Measurements from ENCODE around the gene DCLK2. TPM values are rescaled to one million over a fixed set of nuclear protein-coding genes. Genes with fewer than 3 reads are reported as not detected.

Gene DCLK2
- total and polyA plus RNA-seq, 2 of the 8 experiments (the other 6 are each of a cell fraction or from before 2014, with no cell fraction given), result 0.32 to 0.37 TPM

GRCh38 chr4:150061086-150061776 lies 17.0 kb upstream of the DCLK2 start:
- no peak overlapping the region for H3K4me3 ChIP-seq (ENCODE audit: extremely low read depth in 1 of 4, insufficient read depth in 2 of 4, low read depth in 3 of 4, low read length in 4 of 4)
- H3K79me2 ChIP-seq (ENCODE audit: control insufficient read depth in 1 of 2, insufficient read depth in 2 of 2, low read length in 2 of 2), result no peaks in the 10 kb centered on the region
- no peak overlapping the region for H4K91ac ChIP-seq (replicated peaks; ENCODE audit: insufficient read length, low read length)
- WGBS, 2 experiments (ENCODE audit: extremely low coverage in 1 of 2, insufficient coverage in 1 of 2, insufficient read length in 1 of 2, insufficient replicate concordance in 2 of 2, low coverage in 1 of 2, low lambda C conversion rate in 2 of 2, missing lambda C conversion rate in 1 of 2), result 0% methylated on average over 1 of the region's 1 CpG; no CpG with 5 or more reads in 1 of the 2 experiments
- no peak overlapping the region for H3K4me2 ChIP-seq (ENCODE audit: insufficient read depth in 1 of 2, low read depth in 2 of 2, low read length in 2 of 2)
- no peaks in the 10 kb centered on the region for H3K36me3 ChIP-seq (ENCODE audit: control insufficient read depth in 2 of 4, insufficient read depth in 4 of 4, low read length in 3 of 4)
- H2BK120ac ChIP-seq (replicated peaks; ENCODE audit: low read depth, low read length), result no peak overlapping the region
- DNase-seq (ENCODE audit: low read depth in 1 of 2, low spot score in 2 of 2), result no peak
- no peak for FAIRE-seq
- no peak overlapping the region for H3K9ac ChIP-seq (replicated peaks in 1 of 4; ENCODE audit: extremely low read depth in 1 of 4, low read depth in 3 of 4, low read length in 3 of 4)
- peaks cover 0 to 5% of the 10 kb centered on the region in 2 experiments; a peak in 1 of 4 replicates for H3K9me3 ChIP-seq (ENCODE audit: insufficient read depth in 2 of 2, low read depth in 1 of 2, low read length in 1 of 2)
- no peaks in the 10 kb centered on the region for H4K20me1 ChIP-seq (replicated peaks in 1 of 2; ENCODE audit: control insufficient read depth in 1 of 2, insufficient read depth in 2 of 2, low read length in 2 of 2)
- H3K27me3 ChIP-seq (replicated peaks in 1 of 4; ENCODE audit: control insufficient read depth in 3 of 4, extremely low read depth in 1 of 4, insufficient read depth in 3 of 4, low read length in 3 of 4), result no peaks in the 10 kb centered on the region
- no peaks in the 10 kb centered on the region for H3K4me1 ChIP-seq (replicated peaks in 1 of 4; ENCODE audit: control insufficient read depth in 3 of 4, insufficient read depth in 4 of 4, low read length in 3 of 4)
- ChIA-PET POLR2A (ENCODE audit: partially characterized antibody) (no interaction called here), CTCF (ENCODE audit: partially characterized antibody) (interaction anchor here (1.2 kb wide), 1 partner anchor 30 kb away, joined by 3 read pairs; no protein-coding TSS in a partner anchor)
- no peak overlapping the region for H3K23ac ChIP-seq (ENCODE audit: insufficient read length)
- H2AFZ ChIP-seq (ENCODE audit: low read length), result no peak overlapping the region
- no peak overlapping the region for H3K56ac ChIP-seq (replicated peaks; ENCODE audit: insufficient read length, low read depth, low read length)
- H2BK5ac ChIP-seq (ENCODE audit: low read depth, low read length), result no peak overlapping the region
- no peak overlapping the region for H2BK15ac ChIP-seq (ENCODE audit: low read length)
- no peak overlapping the region for H3K14ac ChIP-seq (ENCODE audit: insufficient read length)
- no peaks in the 10 kb centered on the region for H3K79me1 ChIP-seq (ENCODE audit: low read depth, low read length)
- H2BK12ac ChIP-seq (ENCODE audit: low read depth, low read length), result no peak overlapping the region
- no peak overlapping the region for H4K8ac ChIP-seq (ENCODE audit: extremely low read depth, insufficient read depth, low read length)
- no peak overlapping the region for H3K27ac ChIP-seq (ENCODE audit: low read depth, low read length)
- H2AK5ac ChIP-seq (ENCODE audit: low read depth, low read length), result no peak overlapping the region
- no peak overlapping the region for H3K4ac ChIP-seq (replicated peaks; ENCODE audit: insufficient read length, low read depth, low read length)
- H3K18ac ChIP-seq (ENCODE audit: extremely low read depth, low read length), result no peak overlapping the region
- H3K23me2 ChIP-seq (ENCODE audit: low read depth, low read length), result no peaks in the 10 kb centered on the region
- H4K5ac ChIP-seq (ENCODE audit: insufficient read length, low read depth, low read length), result no peak overlapping the region
- no peak overlapping the region for H2BK20ac ChIP-seq (ENCODE audit: low read length)
- TF ChIP-seq TBP (IDR thresholded peaks at IDR 0.05; ENCODE audit: low read depth, low read length) (no peak), RFX5 (IDR thresholded peaks at IDR 0.05; ENCODE audit: borderline replicate concordance, low read depth, low read length) (no peak), JUN (IDR thresholded peaks at IDR 0.05; ENCODE audit: low read depth, low read length) (no peak), ATF2 (IDR thresholded peaks at IDR 0.05; ENCODE audit: low read length) (no peak), POLR2A (IDR thresholded peaks at IDR 0.05; ENCODE audit: control extremely low read depth in 1 of 2, low read depth in 2 of 2, low read length in 2 of 2) (no peak), MAFK (IDR thresholded peaks at IDR 0.05; ENCODE audit: low read depth, low read length) (no peak), RXRA (IDR thresholded peaks at IDR 0.05; ENCODE audit: insufficient read depth, low read depth, low read length) (no peak), YY1 (IDR thresholded peaks at IDR 0.05; ENCODE audit: low read depth, low read length) (no peak), CHD1 (IDR thresholded peaks at IDR 0.05; ENCODE audit: low read depth, low read length) (no peak), GTF2F1 (IDR thresholded peaks at IDR 0.05; ENCODE audit: borderline replicate concordance, low read depth, low read length) (no peak)
